Mesenchymal stem cell (in vitro differentiated cells and primary cell): ENCODE results near the gene FARP1.
A peak's percentile ranks its signal among the peaks of the same experiment; 100 is the strongest.

Source experiments
- DNase-seq: peaks from one replicate; pipeline ENCODE4 v3.0.0-alpha.2; 2013
- H2AFZ ChIP-seq: one replicate; pipeline ENCODE4 v1.6.1; 2013; ENCODE audit warnings: low read depth, mild to moderate bottlenecking, control low read depth, inconsistent platforms, low read length, moderate library complexity
- H2AK5ac ChIP-seq: 2 replicates; pipeline ENCODE4 v1.6.1; 2013; ENCODE audit warnings: low read length, moderate library complexity, mild to moderate bottlenecking, inconsistent platforms; ENCODE audit not compliant: severe bottlenecking
- H2BK120ac ChIP-seq: one replicate; pipeline ENCODE4 v1.6.1; 2013; ENCODE audit warnings: low read depth, mild to moderate bottlenecking, inconsistent platforms, low read length, moderate library complexity
- H2BK12ac ChIP-seq, 2 experiments: one replicate each; pipeline ENCODE4 v1.6.1; 2013; ENCODE audit warnings: inconsistent platforms in 2 of 2, low read length in 2 of 2, mild to moderate bottlenecking in 2 of 2, moderate library complexity in 2 of 2, control low read depth in 1 of 2
- H2BK15ac ChIP-seq: one replicate; pipeline ENCODE4 v1.6.1; 2013; ENCODE audit warnings: mild to moderate bottlenecking, low read depth, inconsistent platforms; ENCODE audit not compliant: poor library complexity, severe bottlenecking
- H2BK5ac ChIP-seq: 2 replicates; pipeline ENCODE4 v1.6.1; 2013; ENCODE audit warnings: low read depth, mild to moderate bottlenecking, low read length, control low read depth, inconsistent platforms; ENCODE audit not compliant: poor library complexity, severe bottlenecking
- H3K14ac ChIP-seq, 2 experiments: one replicate each; pipeline ENCODE4 v1.6.1; 2013; ENCODE audit warnings: inconsistent platforms in 2 of 2, low read length in 2 of 2, control low read depth in 1 of 2, mild to moderate bottlenecking in 1 of 2, moderate library complexity in 1 of 2
- H3K18ac ChIP-seq, 2 experiments: one replicate each; pipeline ENCODE4 v1.6.1; 2013; ENCODE audit warnings: inconsistent platforms in 2 of 2, low read length in 2 of 2, control low read depth in 1 of 2, low read depth in 1 of 2, mild to moderate bottlenecking in 1 of 2
- H3K23ac ChIP-seq, 2 experiments: one replicate each; pipeline ENCODE4 v1.6.1; 2013; ENCODE audit warnings: inconsistent platforms in 2 of 2, low read length in 2 of 2, mild to moderate bottlenecking in 2 of 2, moderate library complexity in 2 of 2, control low read depth in 1 of 2
- H3K27ac ChIP-seq: 2 replicates; pipeline ENCODE4 v1.5.1; 2013; ENCODE audit warnings: mild to moderate bottlenecking, moderate library complexity, low read length, control low read depth, inconsistent platforms; ENCODE audit not compliant: poor library complexity, severe bottlenecking
- H3K27me3 ChIP-seq, 2 experiments: 2 replicates each; pipeline versions ENCODE4 v1.6.1 to v1.7.0; 2013; ENCODE audit warnings: low read length in 2 of 2, mild to moderate bottlenecking in 2 of 2, moderate library complexity in 2 of 2, control low read depth in 1 of 2, inconsistent platforms in 1 of 2; ENCODE audit not compliant: control insufficient read depth in 1 of 2, insufficient read depth in 1 of 2
- H3K36me3 ChIP-seq, 2 experiments: 2 replicates each; pipeline versions ENCODE4 v1.6.1 to v1.7.0; 2013; ENCODE audit warnings: low read length in 2 of 2, control low read depth in 1 of 2, inconsistent platforms in 1 of 2, low read depth in 1 of 2, mild to moderate bottlenecking in 1 of 2; ENCODE audit not compliant: insufficient read depth in 2 of 2, control insufficient read depth in 1 of 2
- H3K4ac ChIP-seq, 2 experiments: one replicate each; pipeline ENCODE4 v1.6.1; 2013; ENCODE audit warnings: inconsistent platforms in 2 of 2, low read length in 2 of 2, mild to moderate bottlenecking in 2 of 2, moderate library complexity in 2 of 2, control low read depth in 1 of 2, low read depth in 1 of 2
- H3K4me1 ChIP-seq: 2 replicates; pipeline ENCODE4 v1.6.1; 2013; ENCODE audit warnings: low read depth, low read length, control low read depth; ENCODE audit not compliant: control insufficient read depth, insufficient read depth
- H3K4me2 ChIP-seq: 2 replicates; pipeline ENCODE4 v1.6.1; 2013; ENCODE audit warnings: low read length, mild to moderate bottlenecking, inconsistent platforms; ENCODE audit not compliant: poor library complexity, severe bottlenecking
- H3K4me3 ChIP-seq, 2 experiments: 2 replicates each; pipeline versions ENCODE4 v1.5.1 to v1.7.0; 2013; ENCODE audit warnings: low read length in 2 of 2, mild to moderate bottlenecking in 2 of 2, control low read depth in 1 of 2, low read depth in 1 of 2; ENCODE audit not compliant: insufficient read depth in 1 of 2
- H3K79me1 ChIP-seq: replicated peaks from 2 replicates; pipeline ENCODE4 v1.6.1; 2013; ENCODE audit warnings: mild to moderate bottlenecking, control low read depth, low read length, inconsistent platforms; ENCODE audit not compliant: poor library complexity, severe bottlenecking
- H3K9ac ChIP-seq: 2 replicates; pipeline ENCODE4 v1.7.0; 2013; ENCODE audit warnings: mild to moderate bottlenecking, low read length, moderate library complexity
- H3K9me3 ChIP-seq: 2 replicates; pipeline ENCODE4 v1.7.0; 2013; ENCODE audit warnings: mild to moderate bottlenecking, low read length; ENCODE audit not compliant: control insufficient read depth
- H4K8ac ChIP-seq: one replicate; pipeline ENCODE4 v1.6.1; 2013; ENCODE audit warnings: inconsistent platforms, mild to moderate bottlenecking, low read length, moderate library complexity
- H4K91ac ChIP-seq: one replicate; pipeline ENCODE4 v1.6.1; 2013; ENCODE audit warnings: mild to moderate bottlenecking, low read length, inconsistent platforms
- WGBS: methylation state at CpG from one replicate; pipeline ENCODE4 v1.1.7; 2013; ENCODE audit warnings: mixed read lengths; 5-methylcytosine and 5-hydroxymethylcytosine counted together

The FARP1 gene

DNA sequence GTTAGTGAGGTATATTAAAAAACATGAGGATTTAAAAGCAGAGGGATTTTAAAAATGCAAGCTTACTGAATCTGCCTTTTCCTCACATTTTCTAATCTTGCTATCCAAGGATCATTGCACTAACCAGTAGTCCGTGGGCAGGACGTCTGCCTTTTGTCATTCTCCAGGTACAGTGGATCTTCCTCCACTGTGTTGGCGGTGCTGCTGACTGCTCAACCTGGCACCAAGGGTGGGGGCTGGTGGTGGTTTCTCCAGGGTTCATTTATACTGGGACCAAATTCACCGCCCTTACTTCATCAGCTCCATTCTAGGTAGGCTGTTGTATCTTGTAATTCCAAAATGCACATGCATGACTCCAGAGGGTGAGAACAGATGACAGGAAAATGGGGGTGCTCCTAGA, 264.7 kb downstream of the FARP1 start:
- Histone ChIP-seq H4K8ac (peak overlapping the region; percentile 28), H3K4me2 (no peak overlapping the region)

DNA sequence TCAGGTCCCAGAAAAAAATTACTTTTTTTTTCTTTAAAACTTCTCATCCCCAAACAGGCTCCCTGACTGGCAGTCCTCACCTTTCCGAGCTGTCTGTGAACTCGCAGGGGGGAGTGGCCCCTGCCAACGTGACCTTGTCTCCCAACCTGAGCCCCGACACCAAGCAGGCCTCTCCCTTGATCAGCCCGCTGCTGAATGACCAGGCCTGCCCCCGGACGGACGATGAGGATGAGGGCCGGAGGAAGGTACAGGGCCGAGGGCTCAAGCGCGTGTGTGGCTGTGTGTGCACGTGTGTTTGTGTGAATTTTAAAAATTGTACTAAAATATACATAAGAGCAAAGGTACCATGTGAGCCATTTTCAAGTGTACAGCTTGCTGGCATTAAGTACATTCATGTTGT, 266.4 kb downstream of the FARP1 start:
- Histone ChIP-seq H4K91ac (no peak overlapping the region), H3K27me3 (no peaks in the 10 kb centered on the region)
- 93% methylated on average over 5 of the region's 13 CpGs for WGBS

More for the DNA sequence above, 264.7 kb downstream of the FARP1 start:
- Histone ChIP-seq H3K36me3 (peaks cover 40 to 48% of the 10 kb centered on the region in 2 experiments), H2BK5ac (no peak overlapping the region), H2BK15ac (no peak overlapping the region), H4K91ac (no peak overlapping the region), H3K23ac (no peak overlapping the region), H3K27ac (no peak overlapping the region), H3K79me1 (peaks cover 18% of the 10 kb centered on the region), H3K9me3 (no peaks in the 10 kb centered on the region), H3K9ac (no peak overlapping the region), H2AK5ac (no peak overlapping the region), H2BK12ac (peak overlapping the region in 1 of 2 experiments; percentile 34), H3K4me1 (no peaks in the 10 kb centered on the region), H3K14ac (no peak overlapping the region), H3K27me3 (no peaks in the 10 kb centered on the region), H2BK120ac (no peak overlapping the region), H3K4me3 (no peak overlapping the region), H3K18ac (no peak overlapping the region), H3K4ac (no peak overlapping the region), H2AFZ (no peak overlapping the region)
- 95% methylated on average over 3 of the region's 4 CpGs for WGBS
- DNase-seq, result no peak

DNA sequence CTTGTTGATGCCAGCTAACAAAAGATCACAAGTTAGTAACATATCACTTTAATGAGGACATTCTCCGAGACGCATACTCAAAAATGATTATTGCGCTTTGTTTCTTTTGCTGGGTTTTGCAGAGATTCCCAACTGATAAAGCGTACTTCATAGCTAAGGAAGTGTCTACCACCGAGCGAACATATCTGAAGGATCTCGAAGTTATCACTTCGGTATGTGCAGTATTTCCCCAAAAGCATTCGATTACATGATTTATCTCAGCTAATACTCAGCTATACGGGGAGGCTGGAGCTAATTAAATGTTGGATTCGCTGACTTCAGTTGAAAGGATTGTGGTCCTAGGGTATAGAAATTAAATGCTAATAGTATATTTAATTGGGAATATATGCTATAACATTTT, 267.7 kb downstream of the FARP1 start:
- WGBS, result 93% methylated on average over 10 of the region's 11 CpGs
- Histone ChIP-seq H2BK15ac (no peak overlapping the region), H3K4ac (no peak overlapping the region), H3K79me1 (peaks cover 25% of the 10 kb centered on the region), H3K14ac (no peak overlapping the region), H2BK120ac (no peak overlapping the region), H3K23ac (no peak overlapping the region), H3K18ac (no peak overlapping the region), H2AK5ac (no peak overlapping the region), H3K4me3 (no peak overlapping the region), H3K9ac (no peak overlapping the region), H3K27me3 (no peaks in the 10 kb centered on the region), H2AFZ (no peak overlapping the region), H3K9me3 (no peaks in the 10 kb centered on the region), H4K91ac (no peak overlapping the region), H3K27ac (no peak overlapping the region), H3K36me3 (peaks cover 53 to 66% of the 10 kb centered on the region in 2 experiments), H2BK12ac (no peak overlapping the region), H3K4me1 (no peaks in the 10 kb centered on the region), H4K8ac (no peak overlapping the region), H3K4me2 (no peak overlapping the region), H2BK5ac (no peak overlapping the region)
- no peak for DNase-seq

More for the DNA sequence above, 266.4 kb downstream of the FARP1 start:
- H2BK5ac ChIP-seq, result no peak overlapping the region
- H2BK15ac ChIP-seq, result no peak overlapping the region
- H3K23ac ChIP-seq, result no peak overlapping the region
- H3K14ac ChIP-seq, result no peak overlapping the region
- H3K4ac ChIP-seq, result no peak overlapping the region
- H4K8ac ChIP-seq, result no peak overlapping the region
- peaks cover 15% of the 10 kb centered on the region for H3K79me1 ChIP-seq
- H2BK120ac ChIP-seq, result no peak overlapping the region
- H3K18ac ChIP-seq, result no peak overlapping the region
- H3K4me2 ChIP-seq, result no peak overlapping the region
- no peak overlapping the region for H3K27ac ChIP-seq
- H3K9me3 ChIP-seq, result no peaks in the 10 kb centered on the region
- no peak for DNase-seq
- no peaks in the 10 kb centered on the region for H3K4me1 ChIP-seq
- no peak overlapping the region for H3K4me3 ChIP-seq
- peaks cover 42 to 53% of the 10 kb centered on the region in 2 experiments for H3K36me3 ChIP-seq
- no peak overlapping the region for H2AK5ac ChIP-seq
- H2AFZ ChIP-seq, result no peak overlapping the region
- H2BK12ac ChIP-seq, result no peak overlapping the region
- no peak overlapping the region for H3K9ac ChIP-seq

DNA sequence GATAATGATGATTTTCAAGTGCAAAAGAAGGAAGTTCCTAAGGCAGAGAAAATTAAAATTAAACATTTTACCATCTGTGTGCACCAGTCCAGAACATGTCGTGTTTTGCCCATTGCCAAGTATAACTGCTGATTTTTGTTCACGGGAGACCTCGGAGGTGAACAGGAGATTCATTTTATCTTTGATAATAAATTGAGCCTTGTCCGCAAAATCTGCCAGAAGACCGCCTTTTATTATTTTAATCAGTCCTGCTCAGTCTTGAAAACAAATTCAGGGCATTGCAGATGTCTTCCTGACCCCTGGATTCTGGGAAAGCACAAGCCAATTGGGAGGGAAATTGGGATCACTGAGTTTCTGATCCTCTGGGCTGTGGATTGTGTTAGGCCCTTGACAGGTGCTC, 268.1 kb downstream of the FARP1 start:
- Histone ChIP-seq H2BK12ac (no peak overlapping the region), H3K23ac (no peak overlapping the region), H2BK5ac (no peak overlapping the region), H3K27me3 (no peaks in the 10 kb centered on the region), H2BK120ac (no peak overlapping the region), H2AFZ (no peak overlapping the region), H3K36me3 (peaks cover 55 to 70% of the 10 kb centered on the region in 2 experiments), H3K4me2 (no peak overlapping the region), H3K79me1 (peaks cover 27% of the 10 kb centered on the region), H3K9ac (no peak overlapping the region), H4K91ac (no peak overlapping the region), H3K27ac (no peak overlapping the region), H3K4me1 (no peaks in the 10 kb centered on the region), H2AK5ac (no peak overlapping the region), H3K9me3 (no peaks in the 10 kb centered on the region), H3K14ac (no peak overlapping the region), H3K4me3 (no peak overlapping the region), H3K18ac (no peak overlapping the region), H4K8ac (no peak overlapping the region), H3K4ac (no peak overlapping the region), H2BK15ac (no peak overlapping the region)
- no peak for DNase-seq
- 99% methylated on average over 5 of the region's 5 CpGs for WGBS
